ENCODE measurements around the gene TMEM127.
"Not testable (repeated sequence)": the region's sequence is repeated elsewhere in the genome, so short reads cannot be mapped to it uniquely, and the experiment has no call there.

The TMEM127 gene

GRCh38 chr2:96262306-96262705, 3.5 kb downstream of the TMEM127 start:
- Histone ChIP-seq H3K27ac (ENCODE audit: low read depth, low read length) (no peak overlapping the region), H3K9me3 (ENCODE audit: control insufficient read depth, insufficient read depth, low read length) (no peaks in the 10 kb centered on the region), H3K9ac (ENCODE audit: low read depth, low read length) (no peak overlapping the region), H3K36me3 (ENCODE audit: control insufficient read depth, insufficient read depth, low read length) (peaks cover 10% of the 10 kb centered on the region), H3K27me3 (ENCODE audit: control insufficient read depth, insufficient read depth, low read length) (no peaks in the 10 kb centered on the region), H3K4me3 (ENCODE audit: low read depth, low read length) (no peak overlapping the region), H3K4me1 (ENCODE audit: control insufficient read depth, insufficient read depth, low read length) (peaks cover 23% of the 10 kb centered on the region)

DNA sequence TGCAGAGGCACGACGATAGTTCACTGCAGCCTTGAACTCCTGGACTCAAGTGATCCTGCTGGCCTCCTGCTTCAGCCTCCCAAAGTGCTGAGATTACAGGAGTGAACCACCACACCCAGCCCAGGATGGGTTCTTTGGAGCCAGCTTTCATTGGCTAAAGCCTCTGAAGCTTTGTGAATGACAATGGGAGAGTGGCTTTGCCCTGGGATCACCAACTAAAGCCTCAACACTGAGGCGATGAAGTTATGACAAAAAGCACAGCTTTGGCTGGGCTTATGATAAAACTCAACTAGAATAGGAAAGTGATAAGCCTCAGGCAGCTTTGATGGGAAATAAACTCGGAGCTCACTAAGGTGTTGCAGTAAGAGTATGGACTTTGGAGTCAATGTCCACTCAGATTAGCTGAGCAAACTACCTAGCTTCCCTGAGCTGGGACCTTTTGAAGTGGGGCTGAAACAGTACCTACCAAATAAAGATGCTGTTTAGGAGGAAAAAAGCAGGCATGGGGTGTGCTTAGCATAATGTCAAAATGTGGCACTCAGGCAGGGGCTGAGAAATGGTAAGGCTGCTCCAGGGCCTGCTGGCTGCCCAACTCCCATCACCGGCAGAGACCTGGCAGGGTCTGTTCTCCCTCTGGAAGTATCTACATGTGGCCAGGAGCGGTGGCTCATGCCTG, 4.3 kb downstream of the TMEM127 start:
- peak overlapping the region; percentile 81 for H3K27ac ChIP-seq (ENCODE audit: low read depth, low read length)

DNA sequence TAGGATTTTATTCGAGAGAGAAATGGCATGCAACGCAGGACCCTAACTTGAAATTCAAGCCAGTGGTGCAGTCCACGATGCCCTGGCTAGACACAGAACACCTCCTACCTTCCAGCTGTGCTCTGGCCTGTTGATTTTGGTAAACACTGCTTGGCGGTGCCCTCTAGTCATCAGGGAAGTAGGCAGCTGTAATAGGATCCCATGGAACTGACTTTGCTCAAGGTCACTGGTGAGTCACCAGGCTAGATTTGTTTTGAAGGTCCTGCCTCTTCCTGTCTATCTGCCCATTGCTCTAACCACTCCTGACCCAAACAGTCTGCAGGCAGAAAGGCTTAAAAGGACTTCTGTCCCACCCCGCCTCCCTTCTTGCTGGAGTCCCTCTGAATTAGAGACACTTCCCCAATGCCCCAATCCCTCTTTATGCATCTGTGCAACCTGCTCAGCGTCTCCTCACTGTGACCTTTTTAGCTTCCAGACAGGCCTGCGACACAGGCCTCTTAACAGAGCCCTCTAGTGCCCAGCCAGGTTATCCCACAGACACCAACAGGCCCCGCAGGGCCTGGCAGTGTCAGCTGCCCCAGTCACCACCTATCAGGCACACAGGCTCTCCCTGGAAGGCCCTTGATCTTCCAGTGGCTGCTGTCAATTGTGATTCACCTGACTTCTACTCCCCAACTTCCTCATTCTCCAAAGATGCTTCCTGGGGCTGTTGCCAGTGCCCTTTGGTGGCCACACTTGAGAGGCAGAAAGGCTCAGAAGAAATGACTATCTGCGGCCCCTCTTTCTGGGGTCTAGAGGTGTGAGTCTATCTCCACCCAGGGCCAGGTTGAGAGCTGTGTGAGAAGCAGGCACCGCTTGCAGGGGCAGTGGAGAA, 5.2 kb downstream of the TMEM127 start:
- Histone ChIP-seq H3K36me3 (ENCODE audit: control insufficient read depth, insufficient read depth, low read length) (peaks cover 9% of the 10 kb centered on the region), H3K9ac (ENCODE audit: low read depth, low read length) (no peak overlapping the region), H3K27me3 (ENCODE audit: control insufficient read depth, insufficient read depth, low read length) (no peaks in the 10 kb centered on the region), H3K9me3 (ENCODE audit: control insufficient read depth, insufficient read depth, low read length) (no peaks in the 10 kb centered on the region), H3K4me1 (ENCODE audit: control insufficient read depth, insufficient read depth, low read length) (peaks cover 23% of the 10 kb centered on the region), H3K27ac (ENCODE audit: low read depth, low read length) (peak overlapping the region; percentile 81), H3K4me3 (ENCODE audit: low read depth, low read length) (no peak overlapping the region)

More for the DNA sequence above, 4.3 kb downstream of the TMEM127 start:
- Histone ChIP-seq H3K9me3 (ENCODE audit: control insufficient read depth, insufficient read depth, low read length) (no peaks in the 10 kb centered on the region), H3K27me3 (ENCODE audit: control insufficient read depth, insufficient read depth, low read length) (no peaks in the 10 kb centered on the region), H3K9ac (ENCODE audit: low read depth, low read length) (no peak overlapping the region), H3K36me3 (ENCODE audit: control insufficient read depth, insufficient read depth, low read length) (peaks cover 8% of the 10 kb centered on the region), H3K4me3 (ENCODE audit: low read depth, low read length) (no peak overlapping the region), H3K4me1 (ENCODE audit: control insufficient read depth, insufficient read depth, low read length) (peaks cover 23% of the 10 kb centered on the region)

- no peak overlapping the region for H3K27ac ChIP-seq (ENCODE audit: low read depth, low read length)
- no peak overlapping the region for H3K9ac ChIP-seq (ENCODE audit: low read depth, low read length)
- H3K4me1 ChIP-seq (ENCODE audit: control insufficient read depth, insufficient read depth, low read length), result peaks cover 20% of the 10 kb centered on the region
- H3K36me3 ChIP-seq (ENCODE audit: control insufficient read depth, insufficient read depth, low read length), result peaks cover 20% of the 10 kb centered on the region
- H3K4me3 ChIP-seq (ENCODE audit: low read depth, low read length), result no peak overlapping the region
- H3K9me3 ChIP-seq (ENCODE audit: control insufficient read depth, insufficient read depth, low read length), result no peaks in the 10 kb centered on the region
- H3K27me3 ChIP-seq (ENCODE audit: control insufficient read depth, insufficient read depth, low read length), result no peaks in the 10 kb centered on the region
Observed at GRCh38 chr2:96259497-96259921, 6.3 kb downstream of the TMEM127 start.

GRCh38 chr2:96258166-96259022, 7.4 kb downstream of the TMEM127 start:
- Histone ChIP-seq H3K4me3 (ENCODE audit: low read depth, low read length) (no peak overlapping the region), H3K9ac (ENCODE audit: low read depth, low read length) (no peak overlapping the region), H3K36me3 (ENCODE audit: control insufficient read depth, insufficient read depth, low read length) (peaks cover 24% of the 10 kb centered on the region), H3K9me3 (ENCODE audit: control insufficient read depth, insufficient read depth, low read length) (no peaks in the 10 kb centered on the region), H3K27me3 (ENCODE audit: control insufficient read depth, insufficient read depth, low read length) (no peaks in the 10 kb centered on the region), H3K27ac (ENCODE audit: low read depth, low read length) (no peak overlapping the region), H3K4me1 (ENCODE audit: control insufficient read depth, insufficient read depth, low read length) (peaks cover 17% of the 10 kb centered on the region)

GRCh38 chr2:96257744-96258143, 8.1 kb downstream of the TMEM127 start:
- H3K27ac ChIP-seq (ENCODE audit: low read depth, low read length); H3K27me3 ChIP-seq (ENCODE audit: control insufficient read depth, insufficient read depth, low read length); H3K9me3 ChIP-seq (ENCODE audit: control insufficient read depth, insufficient read depth, low read length); H3K4me3 ChIP-seq (ENCODE audit: low read depth, low read length); H3K9ac ChIP-seq (ENCODE audit: low read depth, low read length): not testable (repeated sequence)
- H3K4me1 ChIP-seq (ENCODE audit: control insufficient read depth, insufficient read depth, low read length), result peaks cover 17% of the 10 kb centered on the region
- peaks cover 30% of the 10 kb centered on the region for H3K36me3 ChIP-seq (ENCODE audit: control insufficient read depth, insufficient read depth, low read length)

GRCh38 chr2:96256611-96257113, 9.1 kb downstream of the TMEM127 start:
- H3K4me1 ChIP-seq (ENCODE audit: control insufficient read depth, insufficient read depth, low read length), result peaks cover 17% of the 10 kb centered on the region
- H3K9ac ChIP-seq (ENCODE audit: low read depth, low read length), result no peak overlapping the region
- peaks cover 40% of the 10 kb centered on the region for H3K36me3 ChIP-seq (ENCODE audit: control insufficient read depth, insufficient read depth, low read length)
- H3K27ac ChIP-seq (ENCODE audit: low read depth, low read length), result no peak overlapping the region
- no peak overlapping the region for H3K4me3 ChIP-seq (ENCODE audit: low read depth, low read length)
- no peaks in the 10 kb centered on the region for H3K9me3 ChIP-seq (ENCODE audit: control insufficient read depth, insufficient read depth, low read length)
- H3K27me3 ChIP-seq (ENCODE audit: control insufficient read depth, insufficient read depth, low read length), result no peaks in the 10 kb centered on the region

DNA sequence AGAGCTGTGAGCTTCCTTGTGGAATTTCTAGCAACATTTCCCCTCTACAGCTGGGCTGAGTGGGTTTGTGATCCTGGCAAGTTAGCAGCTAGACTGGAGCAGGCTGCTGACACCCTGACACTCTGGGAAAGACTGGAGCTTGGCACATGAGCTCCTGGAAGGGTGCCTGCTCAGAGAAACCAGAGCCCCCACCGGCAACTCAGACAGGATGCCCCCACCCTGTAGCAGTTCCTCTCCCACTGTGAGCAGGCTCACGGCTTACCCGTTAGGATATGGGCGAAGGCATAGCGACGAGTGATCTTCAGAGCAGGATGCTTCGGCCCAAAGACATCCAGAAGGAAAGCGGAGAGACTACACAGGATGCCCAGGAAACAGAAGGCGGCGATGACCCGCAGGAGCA, 11.2 kb downstream of the TMEM127 start:
- no peaks in the 10 kb centered on the region for H3K4me1 ChIP-seq (ENCODE audit: control insufficient read depth, insufficient read depth, low read length)
- H3K4me3 ChIP-seq (ENCODE audit: low read depth, low read length), result no peak overlapping the region
- H3K9me3 ChIP-seq (ENCODE audit: control insufficient read depth, insufficient read depth, low read length), result no peaks in the 10 kb centered on the region
- no peaks in the 10 kb centered on the region for H3K27me3 ChIP-seq (ENCODE audit: control insufficient read depth, insufficient read depth, low read length)
- no peak overlapping the region for H3K27ac ChIP-seq (ENCODE audit: low read depth, low read length)
- H3K9ac ChIP-seq (ENCODE audit: low read depth, low read length), result no peak overlapping the region
- peaks cover 42% of the 10 kb centered on the region for H3K36me3 ChIP-seq (ENCODE audit: control insufficient read depth, insufficient read depth, low read length)

GRCh38 chr2:96253006-96253405, 12.8 kb downstream of the TMEM127 start:
- H3K36me3 ChIP-seq (ENCODE audit: control insufficient read depth, insufficient read depth, low read length), result peaks cover 42% of the 10 kb centered on the region
- no peaks in the 10 kb centered on the region for H3K4me1 ChIP-seq (ENCODE audit: control insufficient read depth, insufficient read depth, low read length)

DNA sequence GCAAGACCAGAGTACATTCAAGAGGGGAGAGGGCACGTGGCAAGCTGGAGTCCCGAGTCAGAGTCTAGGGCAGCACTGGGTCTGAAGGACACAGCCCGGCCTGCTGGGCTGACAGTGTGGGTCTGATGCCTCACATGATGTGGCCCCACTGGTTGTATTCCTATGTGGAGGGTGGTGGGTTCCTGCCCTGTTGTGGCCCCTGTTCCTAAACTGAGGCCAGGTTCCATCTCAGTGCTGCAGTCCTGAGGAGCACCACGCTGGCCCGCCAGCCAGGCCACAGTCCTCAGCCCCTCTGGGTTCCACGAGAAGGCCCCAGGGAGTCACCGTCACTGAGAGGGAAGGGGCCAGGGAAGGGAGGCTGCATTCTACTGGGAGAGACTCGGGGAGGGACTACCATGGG, 13.3 kb downstream of the TMEM127 start:
- Histone ChIP-seq H3K27ac (ENCODE audit: low read depth, low read length) (no peak overlapping the region), H3K9me3 (ENCODE audit: control insufficient read depth, insufficient read depth, low read length) (no peaks in the 10 kb centered on the region), H3K36me3 (ENCODE audit: control insufficient read depth, insufficient read depth, low read length) (peaks cover 42% of the 10 kb centered on the region), H3K9ac (ENCODE audit: low read depth, low read length) (no peak overlapping the region), H3K4me3 (ENCODE audit: low read depth, low read length) (no peak overlapping the region), H3K4me1 (ENCODE audit: control insufficient read depth, insufficient read depth, low read length) (no peaks in the 10 kb centered on the region), H3K27me3 (ENCODE audit: control insufficient read depth, insufficient read depth, low read length) (no peaks in the 10 kb centered on the region)

More at GRCh38 chr2:96253006-96253405, 12.8 kb downstream of the TMEM127 start:
- Histone ChIP-seq H3K9me3 (ENCODE audit: control insufficient read depth, insufficient read depth, low read length) (no peaks in the 10 kb centered on the region), H3K27ac (ENCODE audit: low read depth, low read length) (no peak overlapping the region), H3K27me3 (ENCODE audit: control insufficient read depth, insufficient read depth, low read length) (no peaks in the 10 kb centered on the region), H3K4me3 (ENCODE audit: low read depth, low read length) (no peak overlapping the region), H3K9ac (ENCODE audit: low read depth, low read length) (no peak overlapping the region)

Data from HUES48 (cell line).